Measurements from ENCODE around the gene SRGAP1.
"Not testable (repeated sequence)": the region's sequence is repeated elsewhere in the genome, so short reads cannot be mapped to it uniquely, and the experiment has no call there.

SRGAP1 gene

DNA sequence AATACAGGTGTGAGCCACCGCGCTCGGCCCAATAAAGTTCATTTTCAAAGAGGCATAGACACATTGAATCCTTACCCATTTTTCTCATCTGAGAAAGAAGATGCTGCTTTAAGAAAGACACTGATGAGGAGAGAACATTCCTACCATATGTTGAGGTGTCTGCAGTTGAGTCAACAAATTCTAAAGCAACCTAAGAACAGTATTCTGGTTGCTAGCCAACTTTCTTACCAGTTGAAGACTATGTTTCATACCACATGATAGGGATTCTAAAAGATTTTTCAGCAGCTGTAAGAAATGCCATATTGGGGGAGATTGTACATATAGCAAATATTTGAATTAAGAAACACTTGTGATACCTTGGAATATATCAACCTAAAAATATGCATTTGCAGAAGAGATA lies 160.1 kb downstream of the SRGAP1 start:
- Mint-ChIP-seq H3K9me3 (no peaks in the 10 kb centered on the region), H3K4me3 (no peak overlapping the region), H3K4me1 (no peaks in the 10 kb centered on the region), H3K36me3 (ENCODE audit: insufficient read depth) (no peaks in the 10 kb centered on the region), H3K27me3 (peaks cover 10% of the 10 kb centered on the region), H3K27ac (ENCODE audit: low read depth) (no peak overlapping the region)
- DNase-seq (ENCODE audit: low spot score in 2 of 2) = no peak
- ATAC-seq (replicated peaks; ENCODE audit: extremely low read depth, poor library complexity, severe bottlenecking) = no peak

DNA sequence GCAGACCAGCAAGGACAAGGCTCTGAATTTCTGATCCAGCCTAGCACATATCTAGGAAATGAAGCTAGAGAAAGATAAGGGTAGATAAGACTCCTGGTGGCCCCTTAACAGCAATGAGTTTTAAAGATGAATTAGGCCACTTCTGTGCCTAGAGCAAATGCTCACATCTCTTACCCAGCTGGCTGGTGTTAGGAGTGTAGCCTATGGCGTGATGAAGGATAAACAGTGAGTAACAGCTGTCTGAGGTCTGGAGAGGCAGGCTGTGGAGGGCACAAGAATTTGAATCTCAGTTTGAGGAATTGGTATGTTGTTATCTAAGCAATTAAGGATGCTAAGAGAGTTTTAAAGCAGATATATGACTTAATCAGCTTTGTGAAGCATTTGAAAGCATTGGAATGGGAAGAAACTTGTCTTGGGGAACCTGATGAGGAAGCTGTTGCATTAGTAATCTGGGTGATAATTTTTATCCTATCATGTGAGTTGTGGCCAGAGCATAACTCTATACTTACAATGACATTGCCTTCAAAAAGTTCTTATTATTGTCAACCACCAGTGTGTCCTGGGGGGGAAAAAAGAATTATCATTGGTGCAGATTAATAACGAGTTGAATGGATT lies 161.8 kb downstream of the SRGAP1 start:
- no peak overlapping the region for H3K4me3 Mint-ChIP-seq

DNA sequence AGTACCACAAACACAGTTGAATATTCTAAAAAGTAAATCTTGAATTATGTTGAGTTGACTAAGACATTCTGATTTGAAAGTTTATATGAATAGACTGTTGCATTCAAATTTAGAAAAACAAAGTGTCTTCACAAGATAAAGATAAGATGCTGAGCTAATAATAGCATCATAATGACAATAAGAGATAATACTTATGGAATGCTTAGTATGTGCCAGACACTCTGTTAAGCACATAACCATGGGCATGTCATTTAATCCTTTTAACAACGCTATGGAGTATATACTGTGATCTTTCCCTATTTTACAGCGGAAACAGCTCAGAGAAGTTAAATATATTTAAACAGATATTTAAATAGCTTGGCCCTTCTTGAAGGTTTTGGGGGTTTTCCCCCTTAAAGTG lies 163.4 kb downstream of the SRGAP1 start:
- ATAC-seq (replicated peaks; ENCODE audit: extremely low read depth, poor library complexity, severe bottlenecking) = no peak
- Mint-ChIP-seq H3K27ac (ENCODE audit: low read depth) (no peak overlapping the region), H3K9me3 (no peaks in the 10 kb centered on the region), H3K36me3 (ENCODE audit: insufficient read depth) (no peaks in the 10 kb centered on the region), H3K4me3 (no peak overlapping the region), H3K4me1 (no peaks in the 10 kb centered on the region), H3K27me3 (no peaks in the 10 kb centered on the region)
- no peak for DNase-seq (ENCODE audit: low spot score in 2 of 2)

More for the DNA sequence above, 161.8 kb downstream of the SRGAP1 start:
- no peaks in the 10 kb centered on the region for H3K9me3 Mint-ChIP-seq
- no peaks in the 10 kb centered on the region for H3K4me1 Mint-ChIP-seq
- ATAC-seq (replicated peaks; ENCODE audit: extremely low read depth, poor library complexity, severe bottlenecking) (no peak), DNase-seq (ENCODE audit: low spot score in 2 of 2) (no peak)
- H3K27ac Mint-ChIP-seq (ENCODE audit: low read depth) = no peak overlapping the region
- no peaks in the 10 kb centered on the region for H3K27me3 Mint-ChIP-seq
- H3K36me3 Mint-ChIP-seq (ENCODE audit: insufficient read depth) = no peaks in the 10 kb centered on the region

DNA sequence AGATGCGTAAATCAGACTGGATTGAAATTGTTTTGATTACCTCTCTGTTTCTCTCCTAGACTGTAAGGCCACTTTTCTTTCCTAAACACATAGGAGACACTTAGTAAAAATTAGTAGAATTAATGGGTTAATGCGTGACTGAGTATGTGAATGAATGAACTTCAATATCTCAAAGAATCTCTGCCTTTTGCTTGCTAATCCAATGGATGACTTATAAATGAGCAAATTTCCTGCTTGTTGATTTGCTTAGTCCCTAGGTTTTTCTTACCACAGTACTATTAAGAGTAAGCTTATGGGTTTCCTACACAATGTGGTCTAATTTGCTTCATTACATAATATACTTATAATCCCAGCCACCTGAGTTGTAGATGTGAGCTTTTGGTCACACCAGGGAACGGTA lies 164.1 kb downstream of the SRGAP1 start:
- H3K27me3 Mint-ChIP-seq = no peaks in the 10 kb centered on the region
- H3K36me3 Mint-ChIP-seq (ENCODE audit: insufficient read depth) = no peaks in the 10 kb centered on the region
- no peak overlapping the region for H3K27ac Mint-ChIP-seq (ENCODE audit: low read depth)
- H3K4me3 Mint-ChIP-seq = no peak overlapping the region
- ATAC-seq (replicated peaks; ENCODE audit: extremely low read depth, poor library complexity, severe bottlenecking) (no peak), DNase-seq (ENCODE audit: low spot score in 2 of 2) (no peak)
- H3K4me1 Mint-ChIP-seq = no peaks in the 10 kb centered on the region
- no peaks in the 10 kb centered on the region for H3K9me3 Mint-ChIP-seq

DNA sequence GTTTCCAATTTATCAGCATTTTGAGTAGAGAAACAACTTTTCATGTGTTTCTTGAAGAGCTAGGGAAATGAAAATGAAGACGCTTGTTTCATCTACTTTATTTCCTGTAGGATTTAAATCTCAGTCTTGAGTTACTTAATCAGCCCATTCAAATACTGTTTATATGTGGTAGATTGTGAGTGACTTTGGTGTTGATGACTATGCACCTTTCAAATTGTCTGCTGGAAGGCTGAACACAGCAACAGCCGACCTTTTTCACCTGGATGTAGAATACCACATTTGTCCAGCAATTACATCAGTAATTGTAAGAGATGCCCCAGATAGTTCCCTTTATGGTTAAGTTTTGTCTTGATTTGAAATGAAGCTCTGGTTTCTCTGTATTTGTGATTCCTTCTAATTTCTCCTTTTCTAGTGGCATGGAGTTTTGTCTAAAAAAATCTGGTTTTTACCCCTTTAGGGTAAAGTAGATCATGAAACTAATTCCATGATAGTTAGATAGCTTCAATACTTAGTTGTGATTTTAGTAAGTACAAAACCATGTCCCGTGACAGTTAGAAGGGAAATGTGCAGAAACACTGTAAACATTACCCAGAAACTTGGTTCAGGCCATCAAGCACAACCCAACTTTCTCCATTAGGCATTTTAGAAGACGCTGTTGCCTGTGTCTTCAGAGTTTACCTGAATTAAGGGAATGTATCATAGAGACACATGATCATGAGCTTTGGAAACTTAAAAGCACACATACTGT lies 165.0 kb downstream of the SRGAP1 start:
- H3K27ac Mint-ChIP-seq (ENCODE audit: low read depth) = no peak overlapping the region
- H3K4me3 Mint-ChIP-seq = no peak overlapping the region
- H3K9me3 Mint-ChIP-seq = no peaks in the 10 kb centered on the region
- no peak for ATAC-seq (replicated peaks; ENCODE audit: extremely low read depth, poor library complexity, severe bottlenecking)
- no peaks in the 10 kb centered on the region for H3K4me1 Mint-ChIP-seq
- H3K27me3 Mint-ChIP-seq = no peaks in the 10 kb centered on the region
- H3K36me3 Mint-ChIP-seq (ENCODE audit: insufficient read depth) = no peaks in the 10 kb centered on the region
- no peak for DNase-seq (ENCODE audit: low spot score in 2 of 2)

DNA sequence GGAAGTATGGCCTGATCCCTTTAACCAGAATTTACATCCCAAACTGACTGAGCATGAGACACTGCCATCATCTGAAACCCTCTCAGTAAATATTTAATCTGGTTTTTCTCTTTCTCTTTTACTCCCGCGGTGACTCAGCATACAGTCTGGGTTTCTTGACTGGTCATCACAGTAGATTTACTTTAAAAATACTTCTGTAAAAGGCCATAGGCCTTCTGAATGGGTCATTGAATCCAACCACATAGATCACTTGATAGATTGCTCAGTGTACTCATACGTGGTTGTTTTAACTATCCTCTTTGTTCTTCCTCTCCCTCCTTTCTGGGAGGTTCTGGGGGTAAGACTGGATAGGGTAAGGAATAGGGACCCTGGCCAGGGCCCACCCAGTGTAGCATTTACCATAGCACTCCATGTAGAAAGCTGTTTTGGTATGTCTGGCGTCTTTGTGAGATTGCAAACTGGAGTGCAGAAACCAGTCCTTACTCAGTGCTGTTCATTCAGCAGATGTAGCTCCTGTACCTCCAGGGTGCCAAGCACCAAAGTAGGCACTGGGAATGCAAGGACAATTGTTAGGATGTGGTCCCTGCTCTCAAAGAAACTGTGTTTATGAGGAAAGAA lies 165.7 kb downstream of the SRGAP1 start:
- H3K36me3 Mint-ChIP-seq (ENCODE audit: insufficient read depth) = no peaks in the 10 kb centered on the region
- no peaks in the 10 kb centered on the region for H3K9me3 Mint-ChIP-seq

DNA sequence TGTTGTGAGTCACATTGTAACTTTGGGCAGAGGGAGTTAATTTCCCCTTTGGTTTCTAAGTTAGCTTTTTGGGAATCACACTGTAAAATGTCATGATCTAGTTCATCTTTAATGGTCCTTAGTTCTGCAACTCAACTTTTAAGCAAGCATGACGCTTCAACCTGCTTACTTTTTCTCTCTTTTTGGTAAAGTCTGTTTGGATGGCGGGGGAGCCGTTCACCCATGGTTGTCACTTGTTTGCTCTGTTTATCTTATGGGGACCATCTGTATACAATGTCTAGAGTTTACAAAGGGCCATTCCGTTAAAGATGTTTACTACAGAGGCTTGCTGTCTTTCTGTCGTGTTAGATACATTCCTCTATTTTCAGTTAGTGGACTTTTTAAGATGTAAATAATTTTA lies 172.0 kb downstream of the SRGAP1 start:
- Mint-ChIP-seq H3K9me3 (no peaks in the 10 kb centered on the region), H3K4me1 (no peaks in the 10 kb centered on the region), H3K36me3 (ENCODE audit: insufficient read depth) (no peaks in the 10 kb centered on the region), H3K27ac (ENCODE audit: low read depth) (no peak overlapping the region), H3K4me3 (no peak overlapping the region), H3K27me3 (no peaks in the 10 kb centered on the region)
- no peak for DNase-seq (ENCODE audit: low spot score in 2 of 2)
- no peak for ATAC-seq (replicated peaks; ENCODE audit: extremely low read depth, poor library complexity, severe bottlenecking)

More for the DNA sequence above, 165.7 kb downstream of the SRGAP1 start:
- ATAC-seq (replicated peaks; ENCODE audit: extremely low read depth, poor library complexity, severe bottlenecking) = no peak
- Mint-ChIP-seq H3K27ac (ENCODE audit: low read depth) (no peak overlapping the region), H3K4me3 (no peak overlapping the region), H3K4me1 (no peaks in the 10 kb centered on the region), H3K27me3 (no peaks in the 10 kb centered on the region)
- no peak for DNase-seq (ENCODE audit: low spot score in 2 of 2)

DNA sequence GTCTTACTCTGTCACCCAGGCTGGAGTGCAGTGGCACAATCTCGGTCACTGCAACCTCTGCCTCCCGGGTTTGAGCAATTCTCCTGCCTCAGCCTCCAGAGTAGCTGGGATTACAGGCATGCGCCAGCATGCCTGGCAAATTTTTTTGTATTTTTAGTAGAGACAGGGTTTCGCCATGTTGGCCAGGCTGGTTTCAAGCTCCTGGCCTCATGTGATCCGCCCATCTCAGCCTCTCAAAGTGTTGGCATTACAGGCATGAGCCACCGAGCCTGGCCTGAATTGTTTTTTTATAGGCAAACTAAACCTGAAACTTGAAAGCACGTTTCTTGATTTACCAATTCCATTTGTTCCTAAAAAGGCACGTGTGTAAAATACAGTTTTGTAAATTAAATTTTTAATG lies 173.6 kb downstream of the SRGAP1 start:
- H3K27me3 Mint-ChIP-seq; DNase-seq (ENCODE audit: low spot score in 2 of 2); ATAC-seq (replicated peaks; ENCODE audit: extremely low read depth, poor library complexity, severe bottlenecking); H3K4me3 Mint-ChIP-seq; H3K36me3 Mint-ChIP-seq (ENCODE audit: insufficient read depth); H3K4me1 Mint-ChIP-seq; H3K27ac Mint-ChIP-seq (ENCODE audit: low read depth); H3K9me3 Mint-ChIP-seq: not testable (repeated sequence)

DNA sequence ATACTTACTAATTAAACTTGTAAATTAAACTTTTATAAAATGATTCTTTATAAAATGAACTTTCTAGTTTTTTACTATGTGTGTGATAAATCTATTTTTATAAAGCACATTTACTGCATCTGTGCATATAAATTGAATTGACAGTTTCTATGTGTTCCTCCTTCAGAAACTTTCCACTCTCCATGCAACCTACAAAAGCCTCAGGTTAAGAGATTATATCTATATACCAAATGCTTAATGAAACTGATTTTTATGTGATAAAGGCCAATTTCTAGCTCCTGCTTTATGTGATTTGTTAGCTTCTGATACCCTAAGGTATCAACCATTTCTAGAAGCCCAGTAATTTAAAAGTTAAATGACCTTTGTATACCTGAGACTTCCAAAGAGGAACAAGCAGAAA lies 174.0 kb downstream of the SRGAP1 start:
- Mint-ChIP-seq H3K27ac (ENCODE audit: low read depth) (no peak overlapping the region), H3K9me3 (no peaks in the 10 kb centered on the region), H3K4me3 (no peak overlapping the region), H3K27me3 (no peaks in the 10 kb centered on the region), H3K36me3 (ENCODE audit: insufficient read depth) (no peaks in the 10 kb centered on the region), H3K4me1 (no peaks in the 10 kb centered on the region)
- DNase-seq (ENCODE audit: low spot score in 2 of 2) (no peak), ATAC-seq (replicated peaks; ENCODE audit: extremely low read depth, poor library complexity, severe bottlenecking) (no peak)

DNA sequence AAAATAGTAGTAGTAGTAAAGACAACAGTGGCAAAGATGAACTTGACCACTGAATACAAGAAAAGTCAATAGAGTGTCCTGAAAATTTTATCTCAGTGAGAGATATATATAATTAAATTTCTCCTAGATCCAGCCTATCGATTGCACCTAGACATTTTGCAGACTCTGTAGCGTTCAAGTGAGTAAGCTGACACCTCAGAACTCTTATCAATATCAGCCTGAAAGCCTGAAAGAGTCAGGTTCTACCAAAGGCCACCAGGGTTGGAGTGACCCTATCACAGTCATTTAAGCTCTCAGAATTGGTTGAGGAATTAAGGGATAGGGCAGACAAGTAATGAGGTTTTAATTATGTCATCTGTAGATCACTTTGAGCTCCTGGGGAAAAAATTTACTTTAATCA lies 174.6 kb downstream of the SRGAP1 start:
- no peaks in the 10 kb centered on the region for H3K9me3 Mint-ChIP-seq
- H3K27me3 Mint-ChIP-seq = no peaks in the 10 kb centered on the region
- H3K36me3 Mint-ChIP-seq (ENCODE audit: insufficient read depth) = no peaks in the 10 kb centered on the region
- no peak for ATAC-seq (replicated peaks; ENCODE audit: extremely low read depth, poor library complexity, severe bottlenecking)
- no peaks in the 10 kb centered on the region for H3K4me1 Mint-ChIP-seq
- no peak overlapping the region for H3K4me3 Mint-ChIP-seq
- DNase-seq (ENCODE audit: low spot score in 2 of 2) = no peak
- no peak overlapping the region for H3K27ac Mint-ChIP-seq (ENCODE audit: low read depth)

DNA sequence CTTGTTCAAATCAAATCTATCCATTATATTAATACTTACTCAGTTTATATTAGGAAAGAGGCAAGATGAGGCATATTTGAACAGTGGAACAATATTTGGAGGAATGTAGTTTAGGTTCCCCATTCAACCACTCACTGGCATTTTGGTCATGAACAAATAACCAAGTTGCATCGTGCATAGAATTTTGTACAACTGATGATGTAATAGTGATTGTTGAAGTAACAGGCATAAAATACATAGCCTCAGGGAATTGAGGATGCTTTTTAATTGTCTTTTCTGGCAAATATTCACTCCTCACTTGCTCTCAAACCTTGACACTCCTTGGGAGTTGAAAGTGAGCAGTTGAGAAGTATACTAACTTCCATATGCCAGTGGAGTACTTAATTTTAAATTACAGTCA lies 175.2 kb downstream of the SRGAP1 start:
- Mint-ChIP-seq H3K36me3 (ENCODE audit: insufficient read depth) (no peaks in the 10 kb centered on the region), H3K4me1 (no peaks in the 10 kb centered on the region), H3K4me3 (no peak overlapping the region), H3K9me3 (no peaks in the 10 kb centered on the region), H3K27me3 (no peaks in the 10 kb centered on the region), H3K27ac (ENCODE audit: low read depth) (no peak overlapping the region)
- no peak for ATAC-seq (replicated peaks; ENCODE audit: extremely low read depth, poor library complexity, severe bottlenecking)
- DNase-seq (ENCODE audit: low spot score in 2 of 2) = no peak

DNA sequence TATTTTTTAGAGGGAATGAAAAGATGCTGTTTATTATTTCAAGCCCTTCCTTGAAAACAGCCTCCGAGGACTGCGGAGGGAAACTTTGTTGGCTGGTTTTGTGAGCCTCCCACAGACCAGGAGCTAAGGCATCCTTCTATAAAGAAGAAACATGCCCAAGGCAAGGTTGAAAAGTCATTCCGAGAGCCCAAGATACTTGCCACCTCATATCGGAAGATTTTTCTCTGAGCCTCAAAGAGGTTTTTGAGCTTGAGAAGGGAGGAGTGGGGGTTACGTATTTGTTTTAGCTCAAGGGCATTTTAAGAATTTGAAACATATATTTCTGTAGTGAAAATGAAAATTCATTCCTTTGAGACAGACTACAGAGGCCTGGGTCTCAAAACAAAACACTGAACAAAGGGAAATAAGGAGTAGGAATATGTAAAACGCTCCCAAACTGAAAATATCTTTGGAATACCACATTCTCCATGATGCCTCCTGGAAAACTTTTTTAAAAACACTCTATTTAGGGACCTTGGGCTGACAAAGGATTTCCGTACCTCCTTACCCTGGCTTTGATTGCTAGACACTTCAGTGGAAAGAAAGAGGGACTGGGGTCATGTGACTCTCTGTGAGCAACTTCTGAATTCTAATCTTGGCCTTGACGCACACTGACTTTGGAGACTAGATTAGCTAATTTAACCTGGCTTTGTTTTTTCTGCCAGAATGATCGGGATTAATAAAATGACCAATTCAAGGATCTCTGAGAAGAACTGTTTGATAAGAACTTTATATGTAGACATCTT lies 180.9 kb downstream of the SRGAP1 start:
- Mint-ChIP-seq H3K27ac (ENCODE audit: low read depth) (no peak overlapping the region), H3K9me3 (no peaks in the 10 kb centered on the region), H3K27me3 (peaks cover 7% of the 10 kb centered on the region), H3K36me3 (ENCODE audit: insufficient read depth) (no peaks in the 10 kb centered on the region), H3K4me3 (no peak overlapping the region), H3K4me1 (no peaks in the 10 kb centered on the region)
- no peak for ATAC-seq (replicated peaks; ENCODE audit: extremely low read depth, poor library complexity, severe bottlenecking)
- DNase-seq (ENCODE audit: low spot score in 2 of 2) = no peak

Measured in central memory CD8-positive, alpha-beta T cell (primary cell).